ENCODE measurements around the gene ACOXL.
"Not testable (repeated sequence)": the region's sequence is repeated elsewhere in the genome, so short reads cannot be mapped to it uniquely, and the experiment has no call there.

ACOXL gene

DNA sequence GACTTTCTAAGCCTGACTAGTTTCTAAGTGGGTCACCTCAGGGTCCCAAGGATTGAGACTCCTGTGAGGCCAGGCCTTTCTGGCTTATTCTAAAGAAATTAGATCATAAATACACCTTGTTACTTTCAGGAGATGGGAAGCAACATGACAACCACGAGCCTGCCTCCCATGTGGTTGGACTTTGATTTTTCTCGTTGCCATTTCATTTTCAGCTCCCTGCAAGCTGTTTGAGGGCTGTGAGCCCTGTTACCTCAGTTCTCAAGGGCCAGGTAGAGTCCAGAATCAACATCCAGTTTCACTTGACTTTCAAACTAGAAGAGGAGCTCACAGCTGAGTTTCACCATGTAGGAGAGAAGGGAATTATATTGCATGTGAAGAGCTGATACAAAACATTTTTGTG is 228.6 kb downstream of the ACOXL start:
- Histone ChIP-seq H3K9me3 (ENCODE audit: low read length) (no peaks in the 10 kb centered on the region), H3K9ac (ENCODE audit: low read length) (no peak overlapping the region), H4K20me1 (ENCODE audit: insufficient read depth, low read length) (no peaks in the 10 kb centered on the region), H3K79me2 (ENCODE audit: insufficient read depth, low read length) (no peaks in the 10 kb centered on the region), H3K27ac (ENCODE audit: low read depth, low read length, poor library complexity, severe bottlenecking) (no peak overlapping the region), H3K4me2 (ENCODE audit: low read length) (no peak overlapping the region), H3F3A (ENCODE audit: insufficient read depth, low read length) (no peaks in the 10 kb centered on the region), H2AFZ (ENCODE audit: low read length) (no peak overlapping the region), H3K27me3 (ENCODE audit: insufficient read depth, low read length) (no peaks in the 10 kb centered on the region; the same call in 1 of the 2 replicates), H3K36me3 (ENCODE audit: insufficient read depth, low read length) (no peaks in the 10 kb centered on the region), H3K9me2 (ENCODE audit: low read depth, low read length) (no peaks in the 10 kb centered on the region), H3K4me1 (ENCODE audit: insufficient read depth, low read length, severe bottlenecking) (no peaks in the 10 kb centered on the region), H3K4me3 (ENCODE audit: low read depth, low read length, poor library complexity, severe bottlenecking) (no peak overlapping the region)
- no peak for TF ChIP-seq EZH2 (IDR thresholded peaks at IDR 0.05; ENCODE audit: borderline replicate concordance, low read length)

DNA sequence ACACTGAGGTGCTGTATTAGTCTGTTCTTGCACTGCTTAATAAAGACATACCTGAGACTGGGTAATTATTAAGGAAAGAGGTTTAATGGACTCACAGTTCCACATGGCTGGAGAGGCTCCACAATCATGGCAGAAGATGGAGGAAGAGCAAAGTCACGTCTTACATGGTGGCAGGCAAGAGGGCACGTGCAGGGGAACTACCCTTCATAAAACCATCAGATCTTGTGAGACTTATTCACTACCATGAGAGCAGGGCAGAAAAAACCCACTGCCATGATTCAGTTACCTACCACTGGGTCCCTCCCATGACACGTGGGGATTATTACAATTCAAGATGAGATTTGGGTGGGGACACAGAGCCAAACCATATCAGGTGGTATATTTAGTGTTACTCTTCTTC is 229.3 kb downstream of the ACOXL start:
- not testable (repeated sequence) for H3K9me3 ChIP-seq (ENCODE audit: low read length); H2AFZ ChIP-seq (ENCODE audit: low read length); H3K79me2 ChIP-seq (ENCODE audit: insufficient read depth, low read length); H3F3A ChIP-seq (ENCODE audit: insufficient read depth, low read length); H3K4me3 ChIP-seq (ENCODE audit: low read depth, low read length, poor library complexity, severe bottlenecking); H3K4me1 ChIP-seq (ENCODE audit: insufficient read depth, low read length, severe bottlenecking); H3K36me3 ChIP-seq (ENCODE audit: insufficient read depth, low read length); H3K27me3 ChIP-seq (ENCODE audit: insufficient read depth, low read length); H4K20me1 ChIP-seq (ENCODE audit: insufficient read depth, low read length); H3K4me2 ChIP-seq (ENCODE audit: low read length); H3K27ac ChIP-seq (ENCODE audit: low read depth, low read length, poor library complexity, severe bottlenecking); H3K9me2 ChIP-seq (ENCODE audit: low read depth, low read length); H3K9ac ChIP-seq (ENCODE audit: low read length)

DNA sequence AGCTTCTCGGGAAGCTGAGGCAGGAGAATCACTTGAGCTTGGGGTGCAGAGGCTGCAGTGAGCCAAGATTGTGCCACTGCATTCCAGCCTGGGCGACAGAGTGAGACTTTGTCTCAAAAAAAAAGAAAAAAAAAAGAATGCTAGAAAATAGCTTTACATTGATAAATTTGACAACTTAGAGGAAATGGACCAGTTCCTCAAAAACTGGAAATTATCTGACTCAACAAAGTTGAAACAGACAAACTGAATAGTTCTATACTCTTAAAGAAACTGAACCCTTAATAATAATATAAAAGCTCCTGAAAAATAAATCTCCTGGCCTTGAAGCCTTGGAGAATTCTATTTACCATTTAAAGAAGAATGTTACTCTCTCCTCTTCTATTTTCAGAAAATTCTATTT is 237.3 kb downstream of the ACOXL start:
- Histone ChIP-seq H3F3A (ENCODE audit: insufficient read depth, low read length) (no peaks in the 10 kb centered on the region), H3K4me1 (ENCODE audit: insufficient read depth, low read length, severe bottlenecking) (no peaks in the 10 kb centered on the region), H3K27ac (ENCODE audit: low read depth, low read length, poor library complexity, severe bottlenecking) (no peak overlapping the region), H3K9ac (ENCODE audit: low read length) (no peak overlapping the region), H3K4me3 (ENCODE audit: low read depth, low read length, poor library complexity, severe bottlenecking) (no peak overlapping the region), H3K9me2 (ENCODE audit: low read depth, low read length) (no peaks in the 10 kb centered on the region), H3K27me3 (ENCODE audit: insufficient read depth, low read length) (no peaks in the 10 kb centered on the region; the same call in 1 of the 2 replicates), H2AFZ (ENCODE audit: low read length) (no peak overlapping the region), H3K79me2 (ENCODE audit: insufficient read depth, low read length) (no peaks in the 10 kb centered on the region), H4K20me1 (ENCODE audit: insufficient read depth, low read length) (no peaks in the 10 kb centered on the region), H3K36me3 (ENCODE audit: insufficient read depth, low read length) (no peaks in the 10 kb centered on the region), H3K9me3 (ENCODE audit: low read length) (no peaks in the 10 kb centered on the region), H3K4me2 (ENCODE audit: low read length) (no peak overlapping the region)
- TF ChIP-seq EZH2 (IDR thresholded peaks at IDR 0.05; ENCODE audit: borderline replicate concordance, low read length) (no peak), CTCF (IDR thresholded peaks at IDR 0.05; ENCODE audit: low read length) (no peak)

DNA sequence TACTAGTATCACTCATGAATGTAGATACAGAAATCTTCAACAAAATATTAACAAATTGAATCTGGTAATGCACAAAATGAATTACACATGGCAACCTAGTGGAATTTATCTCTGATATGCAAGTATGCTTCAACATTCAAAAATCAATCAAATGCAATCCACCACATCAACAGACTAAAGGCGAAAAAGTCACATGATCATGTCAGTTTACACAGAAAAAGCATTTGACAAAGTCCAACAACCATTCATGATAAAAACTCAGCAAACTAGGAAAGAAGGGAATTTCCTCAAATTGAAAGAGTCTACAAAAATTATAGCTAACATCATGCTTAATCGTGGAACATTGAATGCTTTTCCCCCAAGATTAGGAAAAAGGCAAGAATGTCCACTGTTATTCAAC is 237.8 kb downstream of the ACOXL start:
- Histone ChIP-seq H2AFZ (ENCODE audit: low read length) (no peak overlapping the region), H3K36me3 (ENCODE audit: insufficient read depth, low read length) (no peaks in the 10 kb centered on the region), H3K27ac (ENCODE audit: low read depth, low read length, poor library complexity, severe bottlenecking) (no peak overlapping the region), H3K9ac (ENCODE audit: low read length) (no peak overlapping the region), H3K9me3 (ENCODE audit: low read length) (no peaks in the 10 kb centered on the region), H3K27me3 (ENCODE audit: insufficient read depth, low read length) (no peaks in the 10 kb centered on the region; the same call in 1 of the 2 replicates), H3K9me2 (ENCODE audit: low read depth, low read length) (no peaks in the 10 kb centered on the region), H3F3A (ENCODE audit: insufficient read depth, low read length) (no peaks in the 10 kb centered on the region), H3K4me2 (ENCODE audit: low read length) (no peak overlapping the region), H3K4me3 (ENCODE audit: low read depth, low read length, poor library complexity, severe bottlenecking) (no peak overlapping the region), H4K20me1 (ENCODE audit: insufficient read depth, low read length) (no peaks in the 10 kb centered on the region), H3K79me2 (ENCODE audit: insufficient read depth, low read length) (no peaks in the 10 kb centered on the region), H3K4me1 (ENCODE audit: insufficient read depth, low read length, severe bottlenecking) (no peaks in the 10 kb centered on the region)
- TF ChIP-seq CTCF (IDR thresholded peaks at IDR 0.05; ENCODE audit: low read length), result no peak
- no peak for TF ChIP-seq EZH2 (IDR thresholded peaks at IDR 0.05; ENCODE audit: borderline replicate concordance, low read length)
